Measurements from ENCODE around the gene MAP7D1.

The MAP7D1 gene

GRCh38 chr1:36128126-36128904, 27.6 kb upstream of the MAP7D1 start:
- no peak for DNase-seq

GRCh38 chr1:36128905-36129206, 27.1 kb upstream of the MAP7D1 start:
- no peak for DNase-seq

GRCh38 chr1:36132029-36132428, 23.9 kb upstream of the MAP7D1 start:
- DNase-seq = no peak

GRCh38 chr1:36133484-36133883, 22.5 kb upstream of the MAP7D1 start:
- DNase-seq = no peak

- no peak for DNase-seq
Observed at GRCh38 chr1:36134031-36134430, 21.9 kb upstream of the MAP7D1 start.

GRCh38 chr1:36134505-36135329, 21.2 kb upstream of the MAP7D1 start:
- DNase-seq = no peak

- no peak for DNase-seq
Observed at GRCh38 chr1:36135330-36135667, 20.7 kb upstream of the MAP7D1 start.

- DNase-seq = no peak
Observed at GRCh38 chr1:36135796-36136195, 20.2 kb upstream of the MAP7D1 start.

GRCh38 chr1:36136535-36136934, 19.4 kb upstream of the MAP7D1 start:
- DNase-seq = no peak

- DNase-seq = no peak
Observed at GRCh38 chr1:36137226-36137625, 18.7 kb upstream of the MAP7D1 start.

- DNase-seq = no peak
Observed at GRCh38 chr1:36137776-36138175, 18.2 kb upstream of the MAP7D1 start.

- DNase-seq = no peak
Observed at GRCh38 chr1:36139521-36139920, 16.4 kb upstream of the MAP7D1 start.

- DNase-seq = no peak
Observed at GRCh38 chr1:36142121-36142520, 13.8 kb upstream of the MAP7D1 start.

- no peak for DNase-seq
Observed at GRCh38 chr1:36143424-36143823, 12.5 kb upstream of the MAP7D1 start.

GRCh38 chr1:36144413-36144812, 11.5 kb upstream of the MAP7D1 start:
- DNase-seq = no peak

- DNase-seq = no peak
Observed at GRCh38 chr1:36148821-36149236, 7.1 kb upstream of the MAP7D1 start.

- DNase-seq = peak; percentile 99
Observed at GRCh38 chr1:36149237-36149972, 6.6 kb upstream of the MAP7D1 start, which contains the start of gene TRAPPC3. TSS of gene TRAPPC3 (minus strand) at chr1:36149486. CDS start at chr1:36149378, 108 bp downstream.

- no peak for DNase-seq
Observed at GRCh38 chr1:36149973-36150295, 6.0 kb upstream of the MAP7D1 start.

- peak; percentile 33 for DNase-seq
Observed at GRCh38 chr1:36150296-36151133, 5.4 kb upstream of the MAP7D1 start.

GRCh38 chr1:36151134-36151844, 4.7 kb upstream of the MAP7D1 start:
- no peak for DNase-seq

- no peak for DNase-seq
Observed at GRCh38 chr1:36151845-36152203, 4.1 kb upstream of the MAP7D1 start.

GRCh38 chr1:36153476-36153875, 2.5 kb upstream of the MAP7D1 start:
- no peak for DNase-seq

Data from NCI-H1048 (cell line).